Muscle layer of duodenum (tissue), 2 donors: ENCODE measurements around the gene SCGB1A1.
A peak's percentile ranks its signal among the peaks of the same experiment; 100 is the strongest.

Experiments used
- H3K27ac ChIP-seq: one replicate; pipeline ENCODE4 v1.7.0; 2013; ENCODE audit warnings: mild to moderate bottlenecking, low read length
- H3K27me3 ChIP-seq: one replicate; pipeline ENCODE4 v1.7.0; 2013; ENCODE audit warnings: low read depth, mild to moderate bottlenecking, control low read depth, low read length
- H3K36me3 ChIP-seq, 2 donors: one replicate each; pipeline ENCODE4 v1.7.0; 2013; ENCODE audit warnings: low read length in 2 of 2, control low read depth in 1 of 2, mild to moderate bottlenecking in 1 of 2; ENCODE audit not compliant: insufficient read depth in 2 of 2, control insufficient read depth in 1 of 2
- H3K4me1 ChIP-seq, 2 donors: one replicate each; pipeline ENCODE4 v1.7.0; 2013; ENCODE audit warnings: low read length in 2 of 2, mild to moderate bottlenecking in 2 of 2, control low read depth in 1 of 2, moderate library complexity in 1 of 2; ENCODE audit not compliant: insufficient read depth in 2 of 2, control insufficient read depth in 1 of 2
- H3K4me3 ChIP-seq, 2 donors: one replicate each; pipeline ENCODE4 v1.7.0; 2013; ENCODE audit warnings: low read length in 2 of 2, low read depth in 1 of 2, mild to moderate bottlenecking in 1 of 2
- H3K9me3 ChIP-seq, 2 donors: one replicate each; pipeline ENCODE4 v1.7.0; 2013; ENCODE audit warnings: low read length in 2 of 2, control low read depth in 1 of 2, mild to moderate bottlenecking in 1 of 2; ENCODE audit not compliant: control insufficient read depth in 1 of 2
- donor health status: healthy.

Gene SCGB1A1

DNA sequence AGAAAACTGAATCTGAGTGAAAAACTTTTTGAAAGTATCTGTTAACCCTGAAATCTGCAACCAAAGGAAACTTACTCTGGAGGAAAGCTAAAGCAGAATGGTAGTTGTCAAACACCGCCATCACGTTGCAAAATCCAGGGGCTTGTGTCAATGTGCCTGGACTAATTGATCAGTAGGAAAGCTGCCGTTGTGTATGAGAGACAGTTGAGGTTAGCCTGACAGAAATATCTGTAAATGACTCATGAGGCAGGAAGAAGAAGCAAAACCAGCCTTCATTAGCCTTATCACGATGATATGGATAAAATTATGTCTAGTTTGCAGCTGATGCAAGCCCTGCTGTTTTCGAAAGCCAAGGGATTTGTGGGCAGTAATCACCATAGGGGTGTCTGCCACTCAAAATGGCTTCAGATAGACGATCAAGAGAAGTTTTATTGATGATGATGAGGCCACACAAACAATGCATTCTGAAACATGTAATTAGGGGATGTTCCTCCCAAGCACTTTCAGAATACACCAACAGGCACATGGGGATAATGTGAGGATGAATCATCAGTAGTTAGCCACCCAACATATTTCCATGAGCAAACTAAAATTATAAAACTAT is 8.9 kb downstream of the SCGB1A1 start:
- Histone ChIP-seq H3K27ac (peak overlapping the region; percentile 4), H3K36me3 (no peaks in the 10 kb centered on the region), H3K27me3 (no peaks in the 10 kb centered on the region), H3K4me3 (no peak overlapping the region), H3K4me1 (peaks cover 3 to 24% of the 10 kb centered on the region in 2 donors), H3K9me3 (no peaks in the 10 kb centered on the region)

DNA sequence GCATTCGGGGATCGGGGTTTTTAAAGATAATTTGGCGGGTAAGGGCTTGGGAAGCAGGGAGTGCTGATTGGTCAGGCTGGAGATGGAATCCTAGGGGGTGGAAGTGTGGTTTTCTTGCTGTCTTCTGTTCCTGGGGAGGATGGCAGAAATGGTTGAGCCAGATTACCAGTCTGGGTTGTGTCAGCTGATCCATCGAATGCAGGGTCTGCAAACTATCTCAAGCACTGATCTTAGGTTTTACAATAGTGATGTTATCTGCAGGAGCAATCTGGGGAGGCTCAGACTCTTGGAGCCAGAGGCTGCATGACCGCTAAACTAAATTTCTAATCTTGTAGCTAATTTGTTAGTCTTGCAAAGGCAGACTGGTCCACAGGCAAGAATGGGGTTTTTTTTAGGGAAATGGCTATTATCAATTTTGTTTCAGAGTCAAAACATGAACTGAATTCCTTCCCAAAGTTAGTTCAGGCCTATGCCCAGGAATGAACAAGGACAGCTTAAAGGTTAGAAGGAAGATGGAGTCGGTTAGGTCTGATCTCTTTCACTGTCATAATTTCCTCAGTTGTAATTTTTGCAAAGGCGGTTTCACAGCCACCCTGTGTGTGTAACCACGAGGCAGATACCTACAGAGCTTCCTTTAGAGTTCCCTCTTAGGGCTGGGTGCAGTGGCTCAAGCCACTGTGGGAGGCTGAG is 10.2 kb downstream of the SCGB1A1 start:
- Histone ChIP-seq H3K27me3 (no peaks in the 10 kb centered on the region), H3K4me1 (peaks cover 10 to 36% of the 10 kb centered on the region in 2 donors), H3K36me3 (no peaks in the 10 kb centered on the region), H3K4me3 (no peak overlapping the region), H3K27ac (no peak overlapping the region), H3K9me3 (no peaks in the 10 kb centered on the region)

DNA sequence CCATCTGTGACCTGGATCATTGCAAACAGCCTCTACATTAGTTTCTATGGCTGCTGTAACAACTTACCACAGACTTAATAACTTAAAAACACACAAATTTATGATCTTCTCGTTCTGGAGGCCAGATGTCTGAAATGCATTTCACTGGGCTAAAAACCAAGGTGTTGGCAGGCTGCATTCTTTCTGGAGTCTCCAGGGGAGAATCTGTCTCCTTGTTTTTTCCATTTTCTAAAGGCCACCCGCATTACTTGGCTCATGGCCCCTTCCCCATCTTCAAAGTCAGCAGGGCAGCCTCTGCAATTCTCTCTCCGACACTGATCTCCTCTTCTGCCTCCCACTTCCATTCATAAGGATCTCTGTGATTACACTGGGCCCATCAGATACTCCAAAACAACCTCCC is 11.6 kb downstream of the SCGB1A1 start:
- H3K9me3 ChIP-seq = no peaks in the 10 kb centered on the region
- peaks cover 14 to 42% of the 10 kb centered on the region in 2 donors for H3K4me1 ChIP-seq
- H3K4me3 ChIP-seq = no peak overlapping the region
- no peaks in the 10 kb centered on the region for H3K27me3 ChIP-seq
- H3K27ac ChIP-seq = peak overlapping the region; percentile 26
- no peaks in the 10 kb centered on the region for H3K36me3 ChIP-seq

DNA sequence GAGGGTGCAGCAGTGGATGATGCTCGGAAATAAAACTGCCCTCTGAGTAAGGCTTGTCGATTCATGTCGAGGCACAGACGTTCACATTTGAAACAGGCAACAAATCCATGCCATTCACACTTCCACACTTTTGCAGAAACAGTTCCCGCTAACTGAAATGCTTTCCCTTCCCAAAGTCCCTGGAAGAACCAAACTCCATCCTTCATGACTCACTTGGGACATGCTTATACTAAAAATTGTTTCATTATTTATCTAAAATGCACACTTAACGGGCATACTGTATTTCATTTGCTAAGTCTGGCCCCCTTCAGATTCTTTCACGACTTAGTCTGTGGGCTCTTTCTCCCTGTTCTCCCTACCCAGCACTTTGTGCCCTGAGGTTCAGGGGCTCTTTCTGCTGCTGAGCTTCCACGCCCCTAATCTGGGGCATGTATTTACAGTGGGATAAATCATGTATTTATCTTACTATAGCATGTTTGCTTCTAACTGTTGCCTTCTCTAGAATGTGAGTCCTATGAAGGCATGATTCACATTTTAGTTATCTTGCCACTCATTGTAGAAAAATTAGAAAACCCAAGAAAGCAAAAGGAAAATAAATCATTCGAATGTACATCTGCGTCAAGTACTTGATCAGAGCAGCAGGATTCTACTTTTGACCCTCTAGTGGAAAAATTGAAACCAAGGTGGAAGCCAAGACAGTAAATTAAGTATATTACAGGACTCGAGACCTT is 12.5 kb downstream of the SCGB1A1 start:
- Histone ChIP-seq H3K27ac (peak overlapping the region; percentile 26), H3K36me3 (no peaks in the 10 kb centered on the region), H3K27me3 (no peaks in the 10 kb centered on the region), H3K4me3 (no peak overlapping the region), H3K4me1 (peaks cover 13 to 49% of the 10 kb centered on the region in 2 donors), H3K9me3 (no peaks in the 10 kb centered on the region)

DNA sequence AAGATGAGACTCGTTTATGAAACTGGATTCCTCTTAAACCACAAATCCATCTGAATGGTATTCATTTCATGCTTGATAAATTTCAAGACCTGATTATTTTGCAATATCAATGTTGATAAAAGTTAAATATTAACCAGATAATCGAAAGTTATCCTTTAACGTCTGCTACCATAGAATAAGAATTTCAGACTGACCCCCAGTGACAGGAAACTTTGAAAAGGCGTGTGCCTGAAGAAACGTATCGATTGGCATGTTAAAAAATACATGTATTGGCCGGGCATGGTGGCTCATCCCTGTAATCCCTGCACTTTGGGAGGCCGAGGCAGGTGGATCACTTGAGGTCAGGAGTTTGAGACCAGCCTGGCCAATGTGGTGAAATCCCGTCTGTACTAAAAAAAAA is 13.9 kb downstream of the SCGB1A1 start:
- Histone ChIP-seq H3K4me3 (no peak overlapping the region), H3K4me1 (peaks cover 11 to 45% of the 10 kb centered on the region in 2 donors), H3K9me3 (no peaks in the 10 kb centered on the region), H3K27ac (no peak overlapping the region), H3K36me3 (no peaks in the 10 kb centered on the region), H3K27me3 (no peaks in the 10 kb centered on the region)

DNA sequence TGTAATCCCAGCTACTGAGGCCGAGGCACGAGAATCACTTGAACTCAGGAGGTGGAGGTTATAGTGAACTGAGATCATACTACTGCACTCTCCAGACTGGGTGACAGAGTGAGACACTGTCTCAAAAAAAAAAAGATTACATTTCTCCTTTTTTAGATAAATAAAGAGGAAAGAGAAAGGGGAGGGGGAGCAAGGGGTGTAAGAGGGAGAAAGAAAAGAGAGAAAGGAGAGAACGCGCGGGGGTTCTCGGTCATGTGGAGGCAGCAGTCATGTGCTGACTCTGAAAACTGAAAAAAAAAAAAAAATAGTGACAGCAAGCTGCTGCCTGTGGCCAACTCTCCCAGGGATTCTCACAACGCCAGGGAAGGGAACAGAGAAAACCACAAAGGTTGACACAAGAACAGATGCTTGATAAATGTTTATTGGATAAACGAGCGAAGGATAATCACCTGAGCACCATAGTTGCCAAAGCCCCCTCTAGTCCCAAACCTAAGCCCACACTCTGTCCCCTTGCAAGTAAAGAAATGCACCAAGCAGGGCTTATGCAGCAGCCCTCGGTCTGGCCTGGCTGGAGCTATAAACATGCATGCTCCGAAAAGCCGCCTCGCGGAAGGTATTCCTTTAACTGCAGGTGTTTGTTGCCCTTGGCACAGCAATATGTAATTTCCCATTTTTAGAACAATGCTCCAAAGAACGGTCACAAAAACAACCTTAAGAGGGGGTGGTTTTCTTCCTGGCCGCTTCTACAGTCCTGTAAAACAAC is 14.5 kb downstream of the SCGB1A1 start:
- H3K27ac ChIP-seq = peak overlapping the region; percentile 33
- no peaks in the 10 kb centered on the region for H3K27me3 ChIP-seq
- H3K4me3 ChIP-seq = peak overlapping the region in 1 of 2 donors; percentile 3
- H3K9me3 ChIP-seq = no peaks in the 10 kb centered on the region
- H3K4me1 ChIP-seq = peaks cover 11 to 45% of the 10 kb centered on the region in 2 donors
- H3K36me3 ChIP-seq = no peaks in the 10 kb centered on the region

DNA sequence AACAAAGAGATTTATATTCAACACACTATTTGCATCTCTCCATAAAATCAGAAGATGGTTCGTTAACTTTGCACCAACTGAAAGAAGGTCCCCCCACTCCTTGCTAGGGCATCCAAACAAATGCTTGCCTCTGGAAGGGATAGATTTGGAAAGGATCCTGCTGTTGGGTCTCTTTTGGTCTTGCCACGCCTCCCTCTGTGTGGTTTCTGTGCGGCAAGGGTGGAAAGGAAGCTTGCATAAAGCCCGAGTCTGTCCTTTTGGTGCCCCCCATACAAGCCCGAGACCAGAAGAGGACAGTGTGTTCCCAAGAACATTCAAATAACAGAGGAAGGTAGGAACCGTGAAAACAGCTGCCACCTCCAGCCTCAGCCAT is 15.1 kb downstream of the SCGB1A1 start:
- no peaks in the 10 kb centered on the region for H3K27me3 ChIP-seq
- no peaks in the 10 kb centered on the region for H3K9me3 ChIP-seq
- peak overlapping the region in 1 of 2 donors; percentile 3 for H3K4me3 ChIP-seq
- H3K27ac ChIP-seq = peak overlapping the region; percentile 33
- no peaks in the 10 kb centered on the region for H3K36me3 ChIP-seq
- peaks cover 11 to 45% of the 10 kb centered on the region in 2 donors for H3K4me1 ChIP-seq

DNA sequence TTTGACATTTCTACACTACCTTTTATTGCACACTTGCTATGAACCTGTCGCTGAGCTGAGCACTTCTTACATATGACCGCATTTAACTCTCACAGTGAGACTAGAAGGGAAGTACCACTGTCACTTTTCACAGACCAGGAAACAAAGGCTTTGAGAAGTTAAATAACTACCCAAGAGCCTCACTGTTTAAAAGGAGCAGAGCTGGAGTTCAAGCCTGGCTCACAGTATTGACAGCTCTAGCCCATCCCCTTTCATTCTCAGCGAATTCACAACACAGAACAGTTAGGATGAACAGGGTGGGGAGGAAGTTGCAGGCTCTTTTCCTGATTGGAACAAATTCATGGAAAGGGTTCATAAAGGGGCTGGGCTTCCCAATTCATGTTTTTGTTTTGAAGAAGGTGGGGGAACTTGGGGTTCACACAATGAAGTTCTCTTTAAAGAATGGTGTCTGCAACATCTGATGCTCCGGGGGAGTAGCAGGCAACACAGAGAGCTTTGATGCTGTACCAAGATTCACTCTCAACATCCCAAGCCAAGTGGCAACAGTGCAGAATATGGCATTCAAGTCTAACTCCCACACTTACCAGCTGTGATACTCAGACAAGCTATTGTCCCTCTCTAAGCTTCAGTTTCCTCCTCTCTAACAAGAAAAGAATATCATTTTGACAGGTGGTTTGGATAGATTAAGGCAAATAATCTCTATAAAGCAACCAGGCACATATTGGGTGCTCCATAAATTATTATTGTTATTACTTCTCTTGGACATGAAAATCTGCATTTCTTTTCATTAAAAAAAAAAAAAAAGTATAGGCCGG is 17.2 kb downstream of the SCGB1A1 start:
- Histone ChIP-seq H3K27me3 (no peaks in the 10 kb centered on the region), H3K27ac (no peak overlapping the region), H3K4me3 (no peak overlapping the region), H3K4me1 (peaks cover 11 to 43% of the 10 kb centered on the region in 2 donors), H3K36me3 (no peaks in the 10 kb centered on the region), H3K9me3 (no peaks in the 10 kb centered on the region)

DNA sequence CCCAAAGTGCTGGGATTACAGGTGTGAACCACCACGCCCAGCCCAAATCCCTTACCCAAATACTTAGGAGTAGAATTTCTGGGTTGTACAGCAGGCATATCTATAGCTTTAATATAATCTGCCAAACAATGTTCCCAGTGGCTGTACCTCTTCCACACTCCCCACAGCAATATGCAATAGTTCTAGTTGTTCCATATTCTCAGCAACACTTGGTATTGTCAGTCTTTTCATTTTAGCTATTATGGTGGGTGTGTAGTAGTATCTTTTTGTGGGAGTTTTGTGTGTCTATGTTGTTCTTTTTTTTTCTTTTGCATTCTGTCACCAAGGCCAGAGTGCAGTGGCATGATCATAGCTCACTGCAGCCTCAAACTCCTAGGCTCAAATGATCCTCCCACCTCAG is 18.8 kb downstream of the SCGB1A1 start:
- H3K27me3 ChIP-seq = no peaks in the 10 kb centered on the region
- H3K4me3 ChIP-seq = no peak overlapping the region
- peaks cover 11 to 38% of the 10 kb centered on the region in 2 donors for H3K4me1 ChIP-seq
- H3K9me3 ChIP-seq = no peaks in the 10 kb centered on the region
- no peaks in the 10 kb centered on the region for H3K36me3 ChIP-seq
- no peak overlapping the region for H3K27ac ChIP-seq

DNA sequence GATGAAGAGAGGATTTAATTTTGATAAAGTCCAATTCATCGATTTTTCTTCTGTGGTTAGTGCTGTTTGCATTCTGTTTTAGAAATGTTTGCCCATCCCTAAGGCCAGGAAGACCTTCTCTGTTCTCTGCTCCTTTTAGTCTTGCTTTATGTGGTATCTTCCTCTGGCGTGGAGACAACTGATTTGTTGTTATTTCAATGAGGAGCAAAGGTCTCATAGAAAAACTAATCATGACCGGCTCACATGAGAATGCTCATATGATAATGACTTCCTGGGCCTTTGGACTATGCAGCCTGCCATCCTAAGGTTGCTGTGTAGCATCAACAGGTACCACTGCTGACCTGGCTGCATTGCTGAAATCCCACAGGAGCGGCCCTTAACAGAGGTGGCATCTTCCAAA is 19.8 kb downstream of the SCGB1A1 start:
- Histone ChIP-seq H3K27ac (no peak overlapping the region), H3K9me3 (no peaks in the 10 kb centered on the region)

More for the DNA sequence above, 19.8 kb downstream of the SCGB1A1 start:
- Histone ChIP-seq H3K36me3 (no peaks in the 10 kb centered on the region), H3K4me3 (no peak overlapping the region), H3K27me3 (no peaks in the 10 kb centered on the region), H3K4me1 (peaks cover 10 to 30% of the 10 kb centered on the region in 2 donors)
